ENCODE data around the gene AEBP2.
"Not testable (repeated sequence)": the region's sequence is repeated elsewhere in the genome, so short reads cannot be mapped to it uniquely, and the experiment has no call there.

Gene AEBP2, protein sequence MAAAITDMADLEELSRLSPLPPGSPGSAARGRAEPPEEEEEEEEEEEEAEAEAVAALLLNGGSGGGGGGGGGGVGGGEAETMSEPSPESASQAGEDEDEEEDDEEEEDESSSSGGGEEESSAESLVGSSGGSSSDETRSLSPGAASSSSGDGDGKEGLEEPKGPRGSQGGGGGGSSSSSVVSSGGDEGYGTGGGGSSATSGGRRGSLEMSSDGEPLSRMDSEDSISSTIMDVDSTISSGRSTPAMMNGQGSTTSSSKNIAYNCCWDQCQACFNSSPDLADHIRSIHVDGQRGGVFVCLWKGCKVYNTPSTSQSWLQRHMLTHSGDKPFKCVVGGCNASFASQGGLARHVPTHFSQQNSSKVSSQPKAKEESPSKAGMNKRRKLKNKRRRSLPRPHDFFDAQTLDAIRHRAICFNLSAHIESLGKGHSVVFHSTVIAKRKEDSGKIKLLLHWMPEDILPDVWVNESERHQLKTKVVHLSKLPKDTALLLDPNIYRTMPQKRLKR

GRCh38 chr12:19439059-19440018, at the start of gene AEBP2:
TSS of gene AEBP2 (plus strand) at chr12:19439492. CDS start at chr12:19439700, 208 bp downstream.
- DNase-seq (ENCODE audit: low spot score): peak; percentile 91

- DNase-seq (ENCODE audit: low spot score): no peak
Observed at GRCh38 chr12:19390051-19390598, 49.2 kb upstream of the AEBP2 start.

- not testable (repeated sequence) for DNase-seq (ENCODE audit: low spot score)
Observed at GRCh38 chr12:19392644-19393043, 46.6 kb upstream of the AEBP2 start.

DNA sequence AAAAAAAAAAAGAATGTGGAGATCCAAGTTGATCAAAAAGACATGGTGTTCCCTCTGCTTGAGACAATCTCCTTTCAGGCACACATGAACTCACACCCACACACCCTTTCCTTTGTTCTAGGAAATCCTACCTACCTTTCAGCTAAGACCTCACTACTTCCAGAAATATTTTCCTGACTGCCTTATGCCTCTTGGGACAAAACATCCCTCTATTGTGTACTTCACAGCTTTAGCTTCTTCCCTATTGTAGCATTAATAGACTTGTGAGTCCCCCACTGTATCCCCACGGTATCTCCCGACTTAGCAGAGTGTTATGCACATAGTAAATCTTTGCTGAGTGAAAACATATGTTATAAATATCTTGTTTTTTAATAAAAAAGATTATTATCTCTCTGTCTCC, 44.9 kb upstream of the AEBP2 start:
- DNase-seq (ENCODE audit: low spot score): no peak

GRCh38 chr12:19397534-19397933, 41.8 kb upstream of the AEBP2 start:
- no peak for DNase-seq (ENCODE audit: low spot score)

DNA sequence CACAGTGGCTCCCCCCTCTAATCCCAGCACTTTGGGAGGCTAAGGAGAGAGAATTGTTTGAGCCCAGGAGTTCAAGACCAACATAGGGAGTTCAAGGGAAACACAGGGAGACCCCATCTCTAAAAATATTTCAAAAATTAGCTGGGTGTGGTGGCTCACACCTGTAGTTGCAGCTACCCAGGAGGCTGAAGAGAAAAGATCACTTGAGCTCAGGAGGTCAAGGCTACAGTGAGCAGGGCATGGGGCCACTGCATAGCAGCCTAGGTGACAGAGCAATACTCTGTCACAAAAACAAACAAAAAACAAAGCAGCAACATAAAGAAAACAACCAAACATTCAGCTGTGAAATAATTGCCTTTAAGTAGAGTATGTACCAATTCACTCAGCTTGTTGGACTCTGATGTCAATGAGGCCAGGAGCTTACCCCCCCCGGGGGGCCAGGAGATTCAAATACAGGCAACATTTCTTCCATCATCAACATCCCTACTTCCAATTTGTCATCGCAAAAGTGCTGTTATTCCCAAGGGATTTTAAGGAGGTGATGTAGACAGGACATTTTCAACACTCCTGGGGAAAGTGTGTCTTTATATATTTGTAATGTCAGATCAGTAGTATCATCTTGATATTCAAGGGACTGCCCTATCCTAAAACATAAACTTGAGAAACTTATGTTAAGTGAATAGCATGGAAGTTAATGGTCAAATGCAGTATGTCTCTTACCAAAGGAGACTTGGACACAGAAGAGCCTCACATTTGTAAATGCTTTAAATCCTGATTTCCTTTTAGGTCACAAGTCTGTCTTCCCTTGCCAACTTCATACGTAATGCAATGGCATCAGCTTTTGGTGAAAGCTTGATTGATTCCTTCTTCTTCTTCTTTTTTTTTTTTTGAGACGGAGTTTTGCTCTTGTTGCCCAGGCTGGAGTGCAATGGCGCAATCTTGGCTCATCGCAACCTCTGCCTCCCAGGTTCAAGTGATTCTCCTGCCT, 40.6 kb upstream of the AEBP2 start:
- no peak for DNase-seq (ENCODE audit: low spot score)

GRCh38 chr12:19400649-19401285, 38.5 kb upstream of the AEBP2 start:
- not testable (repeated sequence) for DNase-seq (ENCODE audit: low spot score)

DNA sequence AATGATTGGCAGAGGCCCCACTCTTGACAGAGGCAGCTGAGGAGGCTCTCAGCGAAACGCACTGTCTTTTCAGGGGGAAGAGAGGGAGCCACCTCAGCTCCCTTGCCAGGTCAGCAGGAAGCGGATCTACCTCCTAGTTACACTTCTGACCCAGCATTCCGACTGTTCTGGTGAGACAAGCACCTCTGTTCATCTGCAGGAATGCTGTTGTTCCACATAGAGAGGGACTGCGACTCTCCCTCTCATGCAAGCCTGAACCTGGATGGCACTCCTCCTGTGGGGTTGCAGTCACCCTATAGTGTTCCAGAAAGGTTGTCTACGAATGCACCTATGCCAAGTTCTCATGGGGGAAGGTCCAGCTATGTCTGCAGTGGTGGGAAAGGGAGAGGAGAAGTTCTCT, 37.1 kb upstream of the AEBP2 start:
- no peak for DNase-seq (ENCODE audit: low spot score)

GRCh38 chr12:19402743-19403431, 36.4 kb upstream of the AEBP2 start:
- peak; percentile 44 for DNase-seq (ENCODE audit: low spot score)

DNA sequence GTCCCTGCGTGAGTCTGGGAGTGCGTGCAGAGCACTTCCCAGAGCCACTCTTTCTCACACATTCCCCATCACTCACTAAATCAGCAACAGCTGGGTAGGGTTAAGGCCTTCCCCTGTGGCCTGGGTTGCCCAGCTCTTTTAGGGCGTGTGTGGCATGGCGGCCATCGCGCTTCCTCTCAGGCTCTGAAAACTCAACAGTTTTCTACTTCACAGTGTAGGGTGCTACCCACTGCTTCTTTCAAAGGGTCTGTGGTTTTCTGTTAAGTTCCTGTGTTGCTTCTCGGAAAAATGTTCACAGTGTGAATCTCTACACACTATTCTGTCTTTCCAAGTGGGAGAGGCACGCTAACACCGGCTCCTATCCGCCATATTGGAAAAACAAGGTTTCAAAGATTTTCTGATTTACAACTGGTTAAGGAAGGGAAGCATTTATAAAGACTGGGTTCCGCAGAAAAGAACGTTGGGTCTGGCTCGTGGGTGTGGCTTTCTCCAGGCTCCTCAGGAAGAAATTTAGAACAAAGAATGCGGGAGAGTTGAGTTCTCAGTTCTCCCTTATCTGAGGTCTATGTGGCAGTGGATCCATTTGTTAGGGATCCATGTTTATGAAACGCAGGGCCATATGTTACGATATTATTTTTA, 34.9 kb upstream of the AEBP2 start:
- no peak for DNase-seq (ENCODE audit: low spot score)

DNA sequence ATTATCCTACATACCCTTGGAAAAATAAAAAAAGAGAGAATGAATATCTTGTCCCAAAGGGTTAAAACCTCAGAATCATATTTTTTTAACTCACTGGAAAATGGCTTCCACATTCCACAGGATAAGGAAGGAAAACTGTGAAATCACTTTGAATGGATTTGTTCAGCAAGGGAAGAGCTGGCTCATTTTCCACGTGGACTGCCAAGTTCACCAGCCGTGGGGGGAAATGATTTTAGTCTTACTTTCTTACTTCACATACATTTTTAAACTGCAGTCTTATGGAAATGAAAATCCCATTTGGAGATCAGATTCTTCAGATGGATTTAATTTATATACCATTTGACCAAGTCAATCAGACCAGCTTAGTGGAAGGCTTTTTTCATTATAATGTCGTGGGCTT, 29.9 kb upstream of the AEBP2 start:
- DNase-seq (ENCODE audit: low spot score): no peak

DNA sequence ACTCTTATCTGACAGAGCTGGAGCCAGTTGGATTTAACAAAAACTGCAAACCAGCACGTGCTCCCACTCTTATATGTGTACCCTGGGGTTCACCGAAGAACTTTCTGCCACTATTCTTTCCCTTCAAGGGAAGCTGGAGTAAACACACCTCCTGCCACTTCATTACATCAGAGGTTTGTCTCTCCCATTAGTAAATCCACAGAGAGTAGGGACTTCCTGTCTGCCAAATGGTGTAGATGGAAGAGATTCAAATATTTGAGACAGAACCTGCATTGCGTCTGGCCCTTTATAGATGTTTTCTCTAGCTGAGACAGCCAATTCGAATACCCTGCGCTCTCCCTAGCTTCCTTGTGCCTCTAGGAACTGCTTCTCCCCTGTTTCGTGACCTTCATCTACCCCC, 29.1 kb upstream of the AEBP2 start:
- DNase-seq (ENCODE audit: low spot score): no peak

- no peak for DNase-seq (ENCODE audit: low spot score)
Observed at GRCh38 chr12:19410629-19411185, 28.6 kb upstream of the AEBP2 start.

- no peak for DNase-seq (ENCODE audit: low spot score)
Observed at GRCh38 chr12:19411234-19412204, 27.8 kb upstream of the AEBP2 start.

- no peak for DNase-seq (ENCODE audit: low spot score)
Observed at GRCh38 chr12:19412844-19413243, 26.4 kb upstream of the AEBP2 start.

DNA sequence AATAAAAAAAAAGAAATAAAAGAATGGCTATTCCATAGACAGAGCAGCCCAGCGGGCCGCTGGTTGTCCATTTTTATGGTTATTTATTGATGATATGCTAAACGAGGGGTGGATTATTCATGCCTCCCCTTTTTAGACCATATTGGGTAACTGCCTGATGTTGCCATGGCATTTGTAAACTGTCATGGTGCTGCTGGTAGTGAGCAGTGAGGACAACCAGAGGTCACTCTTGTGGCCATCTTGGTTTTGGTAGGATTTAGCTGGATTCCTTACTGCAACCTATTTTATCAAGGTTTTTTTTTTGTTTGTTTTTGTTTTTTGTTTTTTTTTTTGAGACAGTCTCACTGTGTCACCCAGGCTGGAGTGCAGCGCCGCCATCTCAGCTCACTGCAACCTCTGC, 25.7 kb upstream of the AEBP2 start:
- DNase-seq (ENCODE audit: low spot score): not testable (repeated sequence)

DNA sequence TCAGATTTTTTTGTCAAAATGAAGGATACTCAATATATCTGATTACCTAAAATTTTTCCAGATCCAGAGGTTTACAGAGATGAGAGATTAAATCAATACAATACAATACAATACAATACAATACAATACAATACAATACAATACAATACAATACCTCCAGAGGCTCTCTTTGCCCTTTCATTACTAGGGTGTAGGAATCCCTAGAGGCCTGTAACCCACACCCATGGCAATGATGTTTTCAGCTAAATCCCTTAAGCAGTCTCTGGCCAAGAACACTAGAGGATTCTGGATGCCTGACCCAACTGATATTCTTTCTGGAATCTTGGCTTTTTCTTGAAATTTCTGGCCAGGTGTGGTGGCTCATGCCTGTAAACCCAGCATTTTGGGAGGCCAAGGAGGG, 23.7 kb upstream of the AEBP2 start:
- no peak for DNase-seq (ENCODE audit: low spot score)

DNA sequence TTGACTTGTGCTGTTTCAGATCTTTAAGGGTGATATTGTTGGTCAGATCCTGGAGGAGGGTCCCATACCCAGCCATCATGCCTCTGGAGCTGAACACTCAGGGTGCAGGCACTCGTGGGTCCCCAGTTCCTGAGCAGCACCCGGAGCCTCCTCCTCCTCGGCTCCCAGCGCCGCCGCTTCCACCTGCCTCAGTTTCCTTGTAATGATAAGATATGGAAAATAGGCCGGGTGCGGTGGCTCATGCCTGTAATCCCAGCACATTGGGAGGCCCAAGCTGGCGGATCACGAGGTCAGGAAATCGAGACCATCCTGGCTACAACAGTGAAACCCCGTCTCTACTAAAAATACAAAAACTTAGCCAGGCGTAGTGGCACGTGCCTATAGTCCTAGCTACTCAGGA, 20.2 kb upstream of the AEBP2 start:
- no peak for DNase-seq (ENCODE audit: low spot score)
